HepG2 (cell line): Measurements from ENCODE around the gene RTN4RL2. TPM values are rescaled to one million over a fixed set of nuclear protein-coding genes. Genes with fewer than 3 reads are reported as not detected.
A peak's percentile ranks its signal among the peaks of the same experiment; 100 is the strongest.

Experiments
- ARID5B ChIP-seq: IDR thresholded peaks from 2 replicates; pipeline ENCODE4 v1.4.0; 2020; ENCODE audit warnings: mild to moderate bottlenecking, missing genetic modification reagents
- CHD4 ChIP-seq: fragments of 200-600 bp; sonication (generic); IDR thresholded peaks from 2 replicates; pipeline ENCODE4 v1.7.0; 2017; ENCODE audit warnings: mild to moderate bottlenecking, low read length, borderline replicate concordance
- RAD21 ChIP-seq: fragments of 450-650 bp; formaldehyde crosslinking; IDR thresholded peaks from 2 replicates; pipeline ENCODE4 v1.5.0; 2020; ENCODE audit warnings: mild to moderate bottlenecking
- SALL2 ChIP-seq: sonication (generic); formaldehyde crosslinking; IDR thresholded peaks from 2 replicates; pipeline ENCODE4 v1.8.1; 2023; ENCODE audit warnings: mild to moderate bottlenecking, missing genetic modification reagents, inconsistent platforms
- SIX4 ChIP-seq: sonication (generic); formaldehyde crosslinking; IDR thresholded peaks from 2 replicates; pipeline ENCODE4 v1.4.0; 2020; ENCODE audit warnings: missing genetic modification reagents
- STAG1 ChIP-seq: sonication (generic); formaldehyde crosslinking; IDR thresholded peaks from 2 replicates; pipeline ENCODE4 v1.4.0; 2020; ENCODE audit warnings: missing genetic modification reagents
- ZNF124 ChIP-seq: sonication (generic); formaldehyde crosslinking; IDR thresholded peaks from 2 replicates; pipeline ENCODE4 v1.4.0; 2020; ENCODE audit warnings: missing genetic modification reagents
- ZNF160 ChIP-seq: sonication (generic); formaldehyde crosslinking; IDR thresholded peaks from 2 replicates; pipeline ENCODE4 v1.8.0; 2022; ENCODE audit warnings: mild to moderate bottlenecking, inconsistent platforms, missing genetic modification reagents
- ZNF326 ChIP-seq: sonication (generic); formaldehyde crosslinking; IDR thresholded peaks from 2 replicates; pipeline ENCODE4 v1.4.0; 2020; ENCODE audit warnings: missing genetic modification reagents, borderline replicate concordance
- ZNF558 ChIP-seq: sonication (generic); formaldehyde crosslinking; IDR thresholded peaks from 2 replicates; pipeline ENCODE4 v1.9.0; 2022; ENCODE audit warnings: mild to moderate bottlenecking, missing genetic modification reagents, borderline replicate concordance
- ZNF567 ChIP-seq: sonication (generic); formaldehyde crosslinking; IDR thresholded peaks from 2 replicates; pipeline ENCODE4 v1.8.1; 2023; ENCODE audit warnings: mild to moderate bottlenecking, missing genetic modification reagents, borderline replicate concordance
- ZNF770 ChIP-seq: sonication (generic); formaldehyde crosslinking; IDR thresholded peaks from 2 replicates; pipeline ENCODE4 v1.5.0; 2020; ENCODE audit warnings: mild to moderate bottlenecking, missing genetic modification reagents
- polyA plus RNA-seq, 8 experiments: library from polyadenylated mRNA; depleted of rRNA in 3 of 8; stranded (reverse) in 7 of 8; unstranded in 1 of 8; fragments of >200 nt; fragmentation: Illumina TruSeq in 4 of 8; extraction: Trizol in 4 of 8; gene quantifications; 2 replicates each; pipeline versions ENCODE4 v1.2.1 to v1.2.3, GENCODE V29; 2011 to 2016; ENCODE audit warnings: low read depth in 4 of 8, missing spikeins in 1 of 8, mixed read lengths in 1 of 8; ENCODE audit not compliant: insufficient read depth in 1 of 8
- total RNA-seq, 5 experiments: library from RNA; depleted of rRNA; stranded (reverse); fragments of >200 nt; fragmentation: Illumina TruSeq; extraction: Trizol; gene quantifications; 2 replicates each; pipeline ENCODE4 v1.2.3, GENCODE V29; 2016; ENCODE audit warnings: low read depth in 1 of 5
- TF ChIP-seq, protein P1 (sequence below), 2 experiments: sonication (generic) in 1 of 2; formaldehyde crosslinking in 1 of 2; IDR thresholded peaks; 2 replicates each; pipeline versions ENCODE4 v1.4.0 to v1.6.1; 2018 to 2020; ENCODE audit warnings: missing genetic modification reagents in 2 of 2, borderline replicate concordance in 1 of 2, low read depth in 1 of 2, mild to moderate bottlenecking in 1 of 2, missing biosample characterization in 1 of 2
- TF ChIP-seq, protein P2 (sequence below): sonication (generic); formaldehyde crosslinking; IDR thresholded peaks from 2 replicates; pipeline ENCODE4 v1.5.1; 2020; ENCODE audit warnings: mild to moderate bottlenecking, missing genetic modification reagents, borderline replicate concordance

RTN4RL2 gene
- total and polyA plus RNA-seq, 2 of the 13 experiments (the other 11 are each of a cell fraction or from before 2014, with no cell fraction given) = 1.3 to 4.3 TPM

- TF ChIP-seq, protein P1, sequence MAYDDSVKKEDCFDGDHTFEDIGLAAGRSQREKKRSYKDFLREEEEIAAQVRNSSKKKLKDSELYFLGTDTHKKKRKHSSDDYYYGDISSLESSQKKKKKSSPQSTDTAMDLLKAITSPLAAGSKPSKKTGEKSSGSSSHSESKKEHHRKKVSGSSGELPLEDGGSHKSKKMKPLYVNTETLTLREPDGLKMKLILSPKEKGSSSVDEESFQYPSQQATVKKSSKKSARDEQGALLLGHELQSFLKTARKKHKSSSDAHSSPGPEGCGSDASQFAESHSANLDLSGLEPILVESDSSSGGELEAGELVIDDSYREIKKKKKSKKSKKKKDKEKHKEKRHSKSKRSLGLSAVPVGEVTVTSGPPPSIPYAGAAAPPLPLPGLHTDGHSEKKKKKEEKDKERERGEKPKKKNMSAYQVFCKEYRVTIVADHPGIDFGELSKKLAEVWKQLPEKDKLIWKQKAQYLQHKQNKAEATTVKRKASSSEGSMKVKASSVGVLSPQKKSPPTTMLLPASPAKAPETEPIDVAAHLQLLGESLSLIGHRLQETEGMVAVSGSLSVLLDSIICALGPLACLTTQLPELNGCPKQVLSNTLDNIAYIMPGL (CRISPR knock-in tag; IDR thresholded peaks at IDR 0.05; ENCODE audit: borderline replicate concordance in 1 of 2, low read depth in 1 of 2) = peak; percentile 27 to 51; a peak in 1 of 4 replicates
- TF ChIP-seq SALL2 (CRISPR knock-in tag) (0 out of 2 replicates have a peak, but pooled peaks have one; percentile 28), ZNF770 (CRISPR knock-in tag) (peak; percentile 52; the same call in 1 of the 2 replicates), ZNF567 (CRISPR knock-in tag) (0 out of 2 replicates have a peak, but pooled peaks have one; percentile 37), STAG1 (CRISPR knock-in tag) (peak; percentile 56), ZNF160 (CRISPR knock-in tag) (no peak), ZNF558 (CRISPR knock-in tag) (no peak), ZNF124 (CRISPR knock-in tag) (no peak), SIX4 (peak; percentile 87), ZNF326 (no peak), RAD21 (peak; percentile 23; the same call in 1 of the 2 replicates), ARID5B (CRISPR knock-in tag) (peak; percentile 31; the same call in 1 of the 2 replicates), CHD4 (peak; percentile 70; the same call in 1 of the 2 replicates)
- TF ChIP-seq, protein P2, sequence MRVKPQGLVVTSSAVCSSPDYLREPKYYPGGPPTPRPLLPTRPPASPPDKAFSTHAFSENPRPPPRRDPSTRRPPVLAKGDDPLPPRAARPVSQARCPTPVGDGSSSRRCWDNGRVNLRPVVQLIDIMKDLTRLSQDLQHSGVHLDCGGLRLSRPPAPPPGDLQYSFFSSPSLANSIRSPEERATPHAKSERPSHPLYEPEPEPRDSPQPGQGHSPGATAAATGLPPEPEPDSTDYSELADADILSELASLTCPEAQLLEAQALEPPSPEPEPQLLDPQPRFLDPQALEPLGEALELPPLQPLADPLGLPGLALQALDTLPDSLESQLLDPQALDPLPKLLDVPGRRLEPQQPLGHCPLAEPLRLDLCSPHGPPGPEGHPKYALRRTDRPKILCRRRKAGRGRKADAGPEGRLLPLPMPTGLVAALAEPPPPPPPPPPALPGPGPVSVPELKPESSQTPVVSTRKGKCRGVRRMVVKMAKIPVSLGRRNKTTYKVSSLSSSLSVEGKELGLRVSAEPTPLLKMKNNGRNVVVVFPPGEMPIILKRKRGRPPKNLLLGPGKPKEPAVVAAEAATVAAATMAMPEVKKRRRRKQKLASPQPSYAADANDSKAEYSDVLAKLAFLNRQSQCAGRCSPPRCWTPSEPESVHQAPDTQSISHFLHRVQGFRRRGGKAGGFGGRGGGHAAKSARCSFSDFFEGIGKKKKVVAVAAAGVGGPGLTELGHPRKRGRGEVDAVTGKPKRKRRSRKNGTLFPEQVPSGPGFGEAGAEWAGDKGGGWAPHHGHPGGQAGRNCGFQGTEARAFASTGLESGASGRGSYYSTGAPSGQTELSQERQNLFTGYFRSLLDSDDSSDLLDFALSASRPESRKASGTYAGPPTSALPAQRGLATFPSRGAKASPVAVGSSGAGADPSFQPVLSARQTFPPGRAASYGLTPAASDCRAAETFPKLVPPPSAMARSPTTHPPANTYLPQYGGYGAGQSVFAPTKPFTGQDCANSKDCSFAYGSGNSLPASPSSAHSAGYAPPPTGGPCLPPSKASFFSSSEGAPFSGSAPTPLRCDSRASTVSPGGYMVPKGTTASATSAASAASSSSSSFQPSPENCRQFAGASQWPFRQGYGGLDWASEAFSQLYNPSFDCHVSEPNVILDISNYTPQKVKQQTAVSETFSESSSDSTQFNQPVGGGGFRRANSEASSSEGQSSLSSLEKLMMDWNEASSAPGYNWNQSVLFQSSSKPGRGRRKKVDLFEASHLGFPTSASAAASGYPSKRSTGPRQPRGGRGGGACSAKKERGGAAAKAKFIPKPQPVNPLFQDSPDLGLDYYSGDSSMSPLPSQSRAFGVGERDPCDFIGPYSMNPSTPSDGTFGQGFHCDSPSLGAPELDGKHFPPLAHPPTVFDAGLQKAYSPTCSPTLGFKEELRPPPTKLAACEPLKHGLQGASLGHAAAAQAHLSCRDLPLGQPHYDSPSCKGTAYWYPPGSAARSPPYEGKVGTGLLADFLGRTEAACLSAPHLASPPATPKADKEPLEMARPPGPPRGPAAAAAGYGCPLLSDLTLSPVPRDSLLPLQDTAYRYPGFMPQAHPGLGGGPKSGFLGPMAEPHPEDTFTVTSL (CRISPR knock-in tag) = no peak
These were observed 20.2 kb downstream of the RTN4RL2 start (continued) for GRCh38 chr11:57480409-57481137.
